Ramos (cell line): ENCODE results near the gene ARTN.

ENCODE experiments used
- in situ Hi-C: fragments of 300-500 bp; cut with MboI; formaldehyde crosslinking; loops from one replicate; pipeline ENCODE4 v1.14.3; 2022; ENCODE audit warnings: low sequenced_read_pairs; ENCODE audit not compliant: unreplicated experiment

The ARTN gene

GRCh38 chr1:43945674-43946235 is 12.2 kb downstream of the ARTN start:
- in situ Hi-C loops = no loop called here

- in situ Hi-C loops = no loop called here
Measured at GRCh38 chr1:43946236-43947060, 12.8 kb downstream of the ARTN start, which contains the start of gene IPO13. Gene IPO13, plus strand, starts transcription at chr1:43946950. Its CDS starts 651 bp downstream, at chr1:43947601.

- in situ Hi-C loops = no loop called here
Measured at GRCh38 chr1:43947061-43947873, 13.7 kb downstream of the ARTN start.

- in situ Hi-C loops = no loop called here
Measured at GRCh38 chr1:43947874-43948437, 14.4 kb downstream of the ARTN start.

- in situ Hi-C loops = no loop called here
Measured at GRCh38 chr1:43949678-43950077, 16.1 kb downstream of the ARTN start.

- in situ Hi-C loops = no loop called here
Measured at GRCh38 chr1:43951021-43951985, 17.7 kb downstream of the ARTN start.

- in situ Hi-C loops = no loop called here
Measured at GRCh38 chr1:43952731-43953346, 19.2 kb downstream of the ARTN start.

- in situ Hi-C loops = no loop called here
Measured at GRCh38 chr1:43953361-43953760, 19.8 kb downstream of the ARTN start.

GRCh38 chr1:43954036-43954435 is 20.4 kb downstream of the ARTN start:
- in situ Hi-C loops = no loop called here

- in situ Hi-C loops = no loop called here
Measured at GRCh38 chr1:43956234-43956633, 22.6 kb downstream of the ARTN start.

- in situ Hi-C loops = no loop called here
Measured at GRCh38 chr1:43957407-43958040, 23.9 kb downstream of the ARTN start.

- in situ Hi-C loops = no loop called here
Measured at GRCh38 chr1:43958351-43959255, 25.0 kb downstream of the ARTN start.

GRCh38 chr1:43960798-43961197 is 27.2 kb downstream of the ARTN start:
- in situ Hi-C loops = no loop called here

- in situ Hi-C loops = no loop called here
Measured at GRCh38 chr1:43961692-43962091, 28.1 kb downstream of the ARTN start.

- in situ Hi-C loops = no loop called here
Measured at GRCh38 chr1:43962324-43962723, 28.7 kb downstream of the ARTN start.

GRCh38 chr1:43963006-43963405 is 29.4 kb downstream of the ARTN start:
- in situ Hi-C loops = no loop called here

- in situ Hi-C loops = no loop called here
Measured at GRCh38 chr1:43963890-43964289, 30.3 kb downstream of the ARTN start.

- in situ Hi-C loops = no loop called here
Measured at GRCh38 chr1:43965316-43965715, 31.7 kb downstream of the ARTN start.
